GM12891 (cell line): Measurements from ENCODE around the gene HARBI1.

Experiments used
- POLR2A ChIP-seq: IDR thresholded peaks from 2 replicates; pipeline ENCODE4 v1.6.1; 2011; ENCODE audit warnings: low read depth, low read length, control low read depth
- POLR2AphosphoS5 ChIP-seq: IDR thresholded peaks from 2 replicates; pipeline ENCODE4 v1.6.1; 2011; ENCODE audit warnings: low read depth, low read length, control low read depth
- SPI1 ChIP-seq: IDR thresholded peaks from 2 replicates; pipeline ENCODE4 v1.6.1; 2011; ENCODE audit warnings: low read depth, low read length, control low read depth

DNA sequence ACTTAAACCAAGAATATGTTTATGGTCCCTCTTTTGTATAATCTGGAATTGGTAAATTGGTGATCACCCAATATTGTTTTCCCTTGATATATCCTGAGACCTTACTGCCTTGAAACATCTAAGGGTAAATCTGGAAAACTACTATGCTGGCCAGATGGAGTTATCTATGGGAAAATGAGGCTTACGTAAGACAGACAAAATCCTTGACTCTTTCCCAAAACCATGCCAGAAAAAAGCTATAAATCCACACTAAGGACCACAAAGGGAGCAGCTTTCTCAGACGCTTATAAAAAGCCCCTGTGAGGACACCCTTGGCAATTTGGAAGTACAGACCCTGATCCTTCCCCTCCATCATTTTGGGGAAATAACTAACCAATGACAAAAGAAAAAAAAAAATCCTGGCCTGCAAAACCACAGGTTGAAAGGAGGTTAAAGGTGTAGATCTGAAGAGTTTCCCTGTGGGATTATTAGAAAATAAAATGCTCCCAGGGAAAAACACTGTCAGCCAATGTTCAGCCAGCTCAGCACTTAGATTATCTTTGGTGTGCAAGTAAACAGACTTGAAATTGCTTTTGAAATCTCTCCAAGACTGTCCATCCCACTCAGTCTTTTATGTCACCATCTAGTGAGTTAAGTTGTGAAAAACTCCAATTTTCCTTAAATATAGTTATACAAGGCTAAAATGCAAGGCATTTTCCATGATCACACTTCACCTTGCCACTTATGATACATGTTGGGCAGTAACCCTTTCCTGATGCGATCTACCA lies 16.6 kb downstream of the HARBI1 start:
- TF ChIP-seq POLR2A (no peak), POLR2AphosphoS5 (no peak), SPI1 (no peak)
